Dendritic cell treated with granulocyte-macrophage colony-stimulating factor and Interleukin-4, amounts not matched to agents 40 ng/mL and 50 ng/mL, for 4 days (primary cell): ENCODE measurements around the gene OR51B6.
"Not testable (repeated sequence)": the region's sequence is repeated elsewhere in the genome, so short reads cannot be mapped to it uniquely, and the experiment has no call there.

Experiments used
- H3K27ac Mint-ChIP-seq: one replicate; pipeline ENCODE4 v1.8.0; 2022; ENCODE audit warnings: mild to moderate bottlenecking, mixed read lengths
- H3K27me3 Mint-ChIP-seq: one replicate; pipeline ENCODE4 v1.8.0; 2022; ENCODE audit warnings: mild to moderate bottlenecking, mixed read lengths
- H3K36me3 Mint-ChIP-seq: one replicate; pipeline ENCODE4 v1.8.0; 2022; ENCODE audit warnings: low read depth, mixed read lengths
- H3K4me1 Mint-ChIP-seq: one replicate; pipeline ENCODE4 v1.8.0; 2022; ENCODE audit warnings: low read depth, mixed read lengths
- H3K4me3 Mint-ChIP-seq: one replicate; pipeline ENCODE4 v1.8.0; 2022; ENCODE audit warnings: mild to moderate bottlenecking, moderate library complexity, mixed read lengths
- H3K9me3 Mint-ChIP-seq: one replicate; pipeline ENCODE4 v1.8.0; 2022; ENCODE audit warnings: mixed read lengths
- intact Hi-C: fragments of 100-400 bp; cut with micrococcal nuclease; formaldehyde crosslinking; loops from one replicate; pipeline ENCODE4 v1.15.0; 2022

OR51B6 gene

DNA sequence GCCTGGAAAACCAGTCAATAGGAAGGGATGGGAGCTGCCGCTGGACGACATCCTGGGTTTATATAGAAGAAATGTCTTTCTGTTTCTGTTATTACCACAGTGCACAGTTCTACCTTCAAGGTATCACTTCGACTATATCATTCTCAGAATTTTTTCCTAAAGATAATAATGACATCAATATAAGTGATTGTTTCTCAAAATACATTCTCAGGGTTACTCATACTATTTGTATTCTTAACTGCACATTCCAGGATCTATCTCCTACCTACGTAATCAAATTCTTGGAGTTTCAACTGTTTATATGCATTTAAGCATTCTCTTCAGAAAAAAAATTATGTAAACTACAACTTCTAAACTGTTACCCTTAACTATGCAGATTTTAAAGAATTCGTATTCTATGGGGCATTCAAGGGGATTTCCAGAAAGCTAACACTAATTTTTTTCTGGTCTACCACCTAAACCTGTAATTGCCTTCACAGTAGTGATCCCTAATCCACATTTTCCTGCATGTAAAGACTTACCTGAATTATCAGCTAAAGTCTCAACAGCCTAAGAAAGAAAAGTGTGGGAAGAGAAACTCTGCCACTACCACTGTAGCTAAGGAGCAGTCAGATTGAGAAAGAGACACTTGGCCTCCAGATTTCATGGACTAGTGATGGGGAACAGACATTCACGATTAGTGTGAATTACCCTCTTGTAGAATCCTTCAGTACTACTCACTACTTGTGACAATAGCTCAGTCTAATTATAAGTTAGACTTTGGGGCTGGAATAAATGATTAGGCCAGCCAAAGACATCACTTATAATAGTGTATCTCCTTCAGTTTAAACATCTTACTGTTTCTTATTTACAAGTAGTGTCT is 7.6 kb upstream of the OR51B6 start, which contains the start of gene OR51B5:
OR51B5 (minus strand) TSS at position 51 of the 862 bp plus-strand sequence; CDS start at position 51, 0 bp downstream.
- H3K4me3 Mint-ChIP-seq, result no peak within 1 kb of the TSS
- H3K9me3 Mint-ChIP-seq, result no peaks in the 10 kb centered on the region
- peaks cover 3% of the 10 kb centered on the region for H3K27me3 Mint-ChIP-seq
- H3K27ac Mint-ChIP-seq, result no peak within 1 kb of the TSS
- no peaks in the 10 kb centered on the region for H3K36me3 Mint-ChIP-seq
- intact Hi-C loops, result no loop called here
- H3K4me1 Mint-ChIP-seq, result no peaks in the 10 kb centered on the region

DNA sequence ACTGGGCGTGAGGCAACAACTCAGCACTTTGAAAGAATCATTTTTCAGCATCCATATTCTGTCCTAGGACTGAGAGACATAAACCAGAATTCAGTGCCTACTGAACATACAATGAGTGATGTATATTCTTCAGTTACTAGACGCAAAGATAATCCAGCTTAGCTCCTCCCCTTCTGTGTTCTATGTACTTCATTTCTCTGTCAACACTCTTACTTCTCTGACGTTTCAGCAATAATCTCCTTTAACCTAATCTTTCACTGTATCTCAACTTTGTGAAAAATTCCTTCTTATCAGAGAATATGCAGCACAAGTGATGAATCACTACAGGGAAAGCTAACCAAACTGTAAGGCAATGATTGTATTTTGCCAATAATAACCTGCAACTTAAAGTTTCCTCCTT is 5.5 kb upstream of the OR51B6 start:
- H3K36me3 Mint-ChIP-seq, result no peaks in the 10 kb centered on the region
- peaks cover 3% of the 10 kb centered on the region for H3K27me3 Mint-ChIP-seq
- intact Hi-C loops, result no loop called here

DNA sequence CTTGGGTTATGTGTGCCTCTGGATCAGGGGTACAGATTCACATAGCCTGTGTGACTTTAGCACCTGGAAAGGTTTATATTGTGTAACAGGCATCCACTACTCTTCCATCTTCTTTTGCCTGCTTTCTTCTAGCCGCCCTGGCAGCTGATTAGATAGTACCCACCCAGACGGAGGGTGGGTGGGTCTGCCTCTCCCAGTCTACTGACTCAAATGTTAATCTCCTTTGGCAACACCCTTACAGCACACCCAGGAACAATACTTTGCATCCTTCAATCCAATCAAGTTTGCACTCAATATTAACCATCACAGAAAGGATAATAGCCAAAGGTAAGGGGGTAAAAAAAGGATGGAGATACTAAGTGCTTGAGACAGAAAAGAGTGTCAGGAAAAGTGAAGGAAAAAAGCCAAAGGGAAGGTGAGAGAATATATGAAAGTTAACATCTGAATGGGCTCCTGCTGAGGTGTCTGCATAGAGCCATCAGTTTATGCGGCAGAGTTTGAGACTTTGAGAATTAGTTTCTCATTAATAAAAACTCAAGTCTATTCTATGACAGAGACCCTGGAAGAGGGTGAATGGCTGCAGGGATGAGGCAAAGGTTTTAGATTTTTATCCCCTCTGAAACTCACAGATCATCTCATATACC is 2.6 kb upstream of the OR51B6 start:
- no peak overlapping the region for H3K27ac Mint-ChIP-seq
- no peaks in the 10 kb centered on the region for H3K9me3 Mint-ChIP-seq
- H3K4me1 Mint-ChIP-seq, result no peaks in the 10 kb centered on the region
- peaks cover 3% of the 10 kb centered on the region for H3K27me3 Mint-ChIP-seq
- no peak overlapping the region for H3K4me3 Mint-ChIP-seq
- H3K36me3 Mint-ChIP-seq, result no peaks in the 10 kb centered on the region
- intact Hi-C loops, result no loop called here

More for the DNA sequence above, 5.5 kb upstream of the OR51B6 start:
- no peaks in the 10 kb centered on the region for H3K9me3 Mint-ChIP-seq
- no peaks in the 10 kb centered on the region for H3K4me1 Mint-ChIP-seq
- no peak overlapping the region for H3K4me3 Mint-ChIP-seq
- no peak overlapping the region for H3K27ac Mint-ChIP-seq

DNA sequence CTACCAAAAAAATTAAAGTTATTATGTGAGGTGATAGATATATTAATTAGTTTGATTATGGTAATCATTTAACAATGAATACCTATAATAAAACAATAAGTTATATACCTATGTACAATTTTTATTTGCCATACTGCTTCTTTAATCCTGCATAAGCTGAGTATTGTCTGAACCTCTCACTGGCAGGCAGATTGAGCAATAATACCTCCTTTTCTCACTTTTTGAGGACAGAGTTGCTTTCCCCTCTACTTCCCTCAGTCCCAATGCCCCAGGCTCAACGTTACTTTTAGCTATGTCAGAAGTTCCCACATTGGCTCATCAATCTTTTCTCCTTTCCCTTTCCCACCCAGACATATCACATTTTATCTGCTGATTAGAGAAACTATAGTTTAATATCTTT is 1.8 kb upstream of the OR51B6 start:
- Mint-ChIP-seq H3K36me3 (no peaks in the 10 kb centered on the region), H3K27ac (no peak overlapping the region), H3K4me3 (no peak overlapping the region), H3K27me3 (peaks cover 3% of the 10 kb centered on the region), H3K9me3 (peaks cover 3% of the 10 kb centered on the region), H3K4me1 (no peaks in the 10 kb centered on the region)
- intact Hi-C loops, result no loop called here

DNA sequence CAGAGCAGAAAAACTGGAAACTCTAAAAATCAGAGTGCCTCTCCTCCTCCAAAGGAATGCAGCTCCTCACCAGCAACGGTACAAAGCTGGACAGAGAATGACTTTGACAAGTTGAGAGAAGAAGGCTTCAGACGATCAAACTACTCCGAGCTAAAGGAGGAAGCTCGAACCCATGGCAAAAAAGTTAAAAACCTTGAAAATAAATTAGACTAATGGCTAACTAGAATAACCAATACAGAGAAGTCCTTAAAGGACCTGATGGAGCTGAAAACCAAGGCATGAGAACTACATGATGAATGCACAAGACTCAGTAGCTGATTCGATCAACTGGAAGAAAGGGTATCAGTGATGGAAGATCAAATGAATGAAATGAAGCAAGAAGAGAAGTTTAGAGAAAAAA is 4.7 kb downstream of the OR51B6 start:
- intact Hi-C loops, H3K27me3 Mint-ChIP-seq, H3K36me3 Mint-ChIP-seq, H3K9me3 Mint-ChIP-seq, H3K27ac Mint-ChIP-seq, H3K4me3 Mint-ChIP-seq, H3K4me1 Mint-ChIP-seq: not testable (repeated sequence)

DNA sequence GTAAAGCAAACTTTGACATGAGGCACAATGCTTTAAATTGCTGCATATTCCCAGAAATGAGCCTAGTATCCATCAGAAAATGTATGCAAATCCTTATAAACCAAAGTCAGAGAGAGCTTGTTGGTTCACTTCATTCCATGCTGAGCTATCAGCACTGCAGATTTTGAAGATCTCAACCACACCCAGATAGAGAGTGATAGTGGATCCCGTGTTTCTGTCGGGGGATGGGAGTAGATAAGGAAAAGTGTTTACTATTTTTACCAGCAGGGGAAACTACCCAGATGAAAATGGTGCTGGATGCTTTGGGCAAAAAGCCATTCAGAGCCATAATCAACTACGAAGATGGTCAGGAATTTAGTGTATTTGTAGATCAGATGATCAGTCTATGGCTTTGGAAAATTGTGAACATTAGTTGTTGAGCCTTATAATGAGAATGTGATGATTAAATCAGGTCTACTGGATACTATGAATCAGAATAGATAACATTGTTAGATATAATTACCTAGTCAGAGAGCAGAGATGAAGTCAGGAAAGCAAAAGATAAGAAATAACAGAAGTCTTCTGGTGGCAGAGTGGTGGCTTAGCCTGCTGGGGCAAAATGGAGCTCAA is 10.8 kb downstream of the OR51B6 start:
- intact Hi-C loops, result no loop called here
- no peak overlapping the region for H3K4me3 Mint-ChIP-seq
- H3K4me1 Mint-ChIP-seq, result no peaks in the 10 kb centered on the region
- no peaks in the 10 kb centered on the region for H3K27me3 Mint-ChIP-seq
- no peak overlapping the region for H3K27ac Mint-ChIP-seq
- no peaks in the 10 kb centered on the region for H3K9me3 Mint-ChIP-seq
- H3K36me3 Mint-ChIP-seq, result no peaks in the 10 kb centered on the region

DNA sequence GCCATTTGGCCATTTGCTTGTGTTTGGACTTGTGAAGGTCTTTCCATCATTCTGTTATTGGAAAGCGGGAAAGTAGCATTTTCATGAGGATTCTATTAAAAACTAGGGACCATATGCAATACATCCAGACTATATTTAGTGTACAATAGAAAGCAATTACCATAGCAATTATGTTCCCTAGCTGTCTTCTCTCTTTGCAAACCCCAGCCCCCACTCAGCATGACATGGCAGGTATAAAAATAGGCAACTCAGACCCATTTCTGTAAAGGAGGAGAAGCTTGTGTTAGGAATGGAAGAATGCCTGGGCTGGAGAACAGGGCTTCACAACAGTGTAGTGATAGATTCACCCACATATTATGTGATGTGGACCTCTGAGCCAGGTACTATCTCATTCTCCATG is 12.4 kb downstream of the OR51B6 start:
- Mint-ChIP-seq H3K27me3 (no peaks in the 10 kb centered on the region), H3K4me3 (no peak overlapping the region), H3K36me3 (no peaks in the 10 kb centered on the region), H3K4me1 (no peaks in the 10 kb centered on the region), H3K27ac (no peak overlapping the region), H3K9me3 (no peaks in the 10 kb centered on the region)
- intact Hi-C loops, result no loop called here

DNA sequence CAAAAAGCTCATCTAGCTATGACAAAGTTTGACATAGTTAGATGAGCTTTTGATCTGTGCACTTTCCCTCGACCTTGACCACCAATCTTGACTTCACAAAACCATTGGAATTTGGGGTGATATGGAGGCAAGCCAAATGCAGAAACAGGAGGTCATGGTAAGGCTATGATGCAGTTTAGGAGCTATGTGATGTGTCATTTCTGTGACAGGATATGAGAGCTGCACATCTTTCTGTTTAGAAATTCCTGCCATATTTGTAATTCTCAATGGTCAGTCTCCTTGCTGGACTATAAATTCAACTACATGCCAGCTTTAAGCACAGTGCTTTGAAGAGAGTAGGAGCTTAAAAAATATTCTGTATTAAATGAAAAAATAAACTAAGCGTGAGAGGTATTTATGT is 12.9 kb downstream of the OR51B6 start:
- Mint-ChIP-seq H3K9me3 (no peaks in the 10 kb centered on the region), H3K27ac (no peak overlapping the region), H3K36me3 (no peaks in the 10 kb centered on the region), H3K4me1 (no peaks in the 10 kb centered on the region), H3K4me3 (no peak overlapping the region), H3K27me3 (no peaks in the 10 kb centered on the region)
- intact Hi-C loops, result no loop called here

DNA sequence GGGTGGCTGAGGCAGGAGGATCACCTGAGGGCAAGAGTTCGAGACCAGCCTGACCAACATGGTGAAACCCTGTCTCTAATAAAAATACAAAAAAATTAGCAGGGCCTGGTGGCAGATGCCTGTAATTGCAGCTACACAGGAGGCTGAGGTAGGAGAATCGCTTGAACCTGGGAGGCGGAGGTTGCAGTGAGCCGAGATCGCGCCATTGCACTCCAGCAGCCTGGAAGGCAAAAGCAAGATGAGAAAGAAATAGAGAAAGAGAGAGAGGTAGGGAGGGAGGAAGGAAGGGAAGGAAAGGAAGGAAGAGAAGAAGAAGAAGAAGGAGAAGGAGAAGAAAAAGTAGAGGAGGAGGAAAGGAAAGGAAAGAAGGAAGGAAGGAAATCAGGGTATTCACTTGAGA is 15.1 kb downstream of the OR51B6 start:
- intact Hi-C loops, H3K27me3 Mint-ChIP-seq, H3K4me1 Mint-ChIP-seq, H3K36me3 Mint-ChIP-seq, H3K9me3 Mint-ChIP-seq, H3K27ac Mint-ChIP-seq, H3K4me3 Mint-ChIP-seq: not testable (repeated sequence)

DNA sequence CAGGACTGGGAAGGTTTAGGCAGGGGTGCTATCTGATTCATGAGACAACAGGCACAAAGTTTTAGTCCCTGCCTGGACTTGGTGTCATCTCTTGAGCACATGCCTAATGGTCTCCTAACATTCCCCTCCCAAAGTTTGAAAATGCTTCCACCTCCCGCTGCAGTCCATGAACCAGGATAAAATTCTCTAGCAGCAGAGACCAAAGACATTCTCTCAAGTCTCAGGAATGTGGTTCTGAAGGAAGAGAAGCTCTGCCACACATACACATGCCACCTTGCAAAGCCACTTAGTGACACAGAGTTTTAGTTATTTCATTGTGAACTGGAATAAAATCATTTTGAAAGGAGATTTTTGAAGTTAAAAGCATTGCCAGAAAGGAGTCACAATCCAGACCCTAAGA is 15.5 kb downstream of the OR51B6 start:
- no peaks in the 10 kb centered on the region for H3K27me3 Mint-ChIP-seq
- no peaks in the 10 kb centered on the region for H3K36me3 Mint-ChIP-seq
- no peaks in the 10 kb centered on the region for H3K9me3 Mint-ChIP-seq
- no peak overlapping the region for H3K27ac Mint-ChIP-seq
- no peak overlapping the region for H3K4me3 Mint-ChIP-seq
- H3K4me1 Mint-ChIP-seq, result no peaks in the 10 kb centered on the region
- intact Hi-C loops, result no loop called here

DNA sequence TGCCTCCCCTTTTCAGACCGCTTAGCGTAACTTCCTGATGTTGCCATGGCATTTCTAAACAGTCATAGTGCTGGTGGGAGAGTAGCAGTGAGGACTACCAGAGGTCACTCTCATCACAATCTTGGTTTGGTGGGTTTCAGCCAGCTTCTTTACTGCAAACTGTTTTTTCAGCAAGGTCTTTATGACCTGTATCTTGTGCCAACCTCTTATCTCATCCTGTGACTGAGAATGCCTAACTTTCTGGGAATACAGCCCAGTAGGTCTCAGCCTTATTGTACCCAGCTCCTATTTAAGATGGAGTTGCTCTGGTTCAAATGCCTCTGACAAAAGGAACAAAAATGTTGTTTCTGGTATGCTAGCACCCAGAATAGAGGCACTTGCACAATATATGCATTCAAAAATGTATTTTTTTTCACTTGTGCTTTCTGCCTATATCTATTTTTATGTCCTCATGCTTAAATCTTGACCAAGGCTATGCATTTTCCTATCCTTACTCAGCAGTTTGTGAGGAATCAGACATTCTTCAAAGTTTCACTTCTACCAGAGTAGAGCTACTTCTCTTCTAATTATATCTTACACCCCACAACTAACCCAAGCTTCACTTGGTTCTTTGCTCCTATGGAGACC is 16.3 kb downstream of the OR51B6 start:
- Mint-ChIP-seq H3K27me3 (no peaks in the 10 kb centered on the region), H3K27ac (no peak overlapping the region), H3K36me3 (no peaks in the 10 kb centered on the region), H3K9me3 (no peaks in the 10 kb centered on the region), H3K4me1 (no peaks in the 10 kb centered on the region), H3K4me3 (no peak overlapping the region)
- intact Hi-C loops, result no loop called here

DNA sequence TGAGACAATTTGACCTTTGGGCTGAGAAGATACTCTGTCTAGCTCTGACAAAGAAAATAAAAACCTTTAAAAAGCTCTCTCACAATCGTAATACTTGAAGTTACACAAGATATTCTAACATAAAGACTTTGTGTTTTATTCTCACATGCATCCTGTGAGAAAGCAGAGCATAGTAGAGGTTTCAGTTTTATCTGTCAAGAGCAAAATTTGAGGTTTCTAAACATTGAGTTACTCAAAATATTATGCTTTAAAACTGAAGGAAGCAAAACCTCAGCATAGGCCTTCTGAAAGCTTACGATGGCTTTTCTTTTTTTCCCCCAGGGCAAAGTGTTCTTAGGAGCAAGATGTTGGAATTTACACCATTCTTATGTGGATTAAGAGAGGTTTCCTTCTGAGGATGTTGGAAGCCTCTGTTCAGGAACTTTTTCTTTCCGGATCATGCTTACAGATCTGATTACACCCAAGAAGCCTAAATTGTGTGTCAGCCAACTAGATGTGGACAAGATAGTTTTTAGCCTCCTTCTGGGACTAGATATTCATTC is 17.3 kb downstream of the OR51B6 start:
- Mint-ChIP-seq H3K4me1 (no peaks in the 10 kb centered on the region), H3K4me3 (no peak overlapping the region), H3K36me3 (no peaks in the 10 kb centered on the region), H3K27me3 (no peaks in the 10 kb centered on the region), H3K9me3 (no peaks in the 10 kb centered on the region), H3K27ac (no peak overlapping the region)
- intact Hi-C loops, result no loop called here

DNA sequence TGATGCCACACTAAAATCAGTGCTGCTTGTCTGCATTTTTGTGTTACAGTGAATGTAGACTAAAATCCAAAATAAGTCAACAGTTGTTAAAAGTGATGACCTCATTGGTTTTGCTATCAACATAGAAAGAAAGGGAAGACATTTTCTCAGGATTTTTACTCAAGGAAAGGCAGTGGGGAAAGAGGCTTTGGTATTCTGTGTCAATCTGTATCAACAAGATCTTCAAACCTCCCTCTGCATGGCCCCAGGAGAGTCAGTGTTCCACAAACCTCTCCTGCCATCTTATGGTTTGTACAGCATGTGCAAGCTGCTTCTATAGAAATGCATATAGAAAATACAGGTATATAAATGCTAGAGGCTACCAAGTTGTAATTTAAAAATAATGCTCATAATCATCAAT is 18.5 kb downstream of the OR51B6 start:
- intact Hi-C loops, result no loop called here
- H3K27me3 Mint-ChIP-seq, result no peaks in the 10 kb centered on the region

More for the DNA sequence above, 18.5 kb downstream of the OR51B6 start:
- H3K27ac Mint-ChIP-seq, result no peak overlapping the region
- no peak overlapping the region for H3K4me3 Mint-ChIP-seq
- H3K36me3 Mint-ChIP-seq, result no peaks in the 10 kb centered on the region
- H3K4me1 Mint-ChIP-seq, result no peaks in the 10 kb centered on the region
- peaks cover 10% of the 10 kb centered on the region for H3K9me3 Mint-ChIP-seq
